ENCODE results near the gene ZNF594.

The ZNF594 gene

GRCh38 chr17:5210614-5211252 is 19.1 kb upstream of the ZNF594 start:
- POLR2A ChIA-PET (ENCODE audit: low non-redundant PET), result no interaction called here

GRCh38 chr17:5210091-5210490 is 18.4 kb upstream of the ZNF594 start:
- no peak for TF ChIP-seq CTCF (conservative IDR thresholded peaks at IDR 0.05; ENCODE audit: low read depth)
- POLR2A ChIA-PET (ENCODE audit: low non-redundant PET), result no interaction called here
- CTCF ChIA-PET, result no interaction called here
- H3K27ac ChIP-seq, result no peak overlapping the region
- no peak for DNase-seq (ENCODE audit: low spot score)

More at GRCh38 chr17:5210614-5211252, 19.1 kb upstream of the ZNF594 start:
- TF ChIP-seq CTCF (conservative IDR thresholded peaks at IDR 0.05; ENCODE audit: low read depth), result no peak
- H3K27ac ChIP-seq, result no peak overlapping the region
- CTCF ChIA-PET, result no interaction called here
- no peak for DNase-seq (ENCODE audit: low spot score)

- CTCF ChIA-PET, result no interaction called here
- TF ChIP-seq CTCF (conservative IDR thresholded peaks at IDR 0.05; ENCODE audit: low read depth), result no peak
- POLR2A ChIA-PET (ENCODE audit: low non-redundant PET), result no interaction called here
- DNase-seq (ENCODE audit: low spot score), result no peak
- no peak overlapping the region for H3K27ac ChIP-seq
Observed at GRCh38 chr17:5209396-5209795, 17.7 kb upstream of the ZNF594 start.

- ChIA-PET POLR2A (ENCODE audit: low non-redundant PET) (no interaction called here), CTCF (interaction anchor here (0.7 to 1.4 kb wide), 3 partner anchors 12 to 134 kb away, joined by 3 to 7 read pairs (median 4); no protein-coding TSS in a partner anchor)
- no peak overlapping the region for H3K27ac ChIP-seq
- no peak for DNase-seq (ENCODE audit: low spot score)
- TF ChIP-seq CTCF (conservative IDR thresholded peaks at IDR 0.05; ENCODE audit: low read depth), result no peak
Observed at GRCh38 chr17:5203908-5204294, 12.2 kb upstream of the ZNF594 start.

- ChIA-PET POLR2A (ENCODE audit: low non-redundant PET) (no interaction called here), CTCF (interaction anchor here (0.6 to 1.4 kb wide), 5 partner anchors 11 to 1848 kb away, joined by 3 to 7 read pairs (median 3); no protein-coding TSS in a partner anchor)
- TF ChIP-seq CTCF (conservative IDR thresholded peaks at IDR 0.05; ENCODE audit: low read depth), result no peak
- H3K27ac ChIP-seq, result no peak overlapping the region
- DNase-seq (ENCODE audit: low spot score), result no peak
Observed at GRCh38 chr17:5203178-5203907, 11.7 kb upstream of the ZNF594 start.

GRCh38 chr17:5201011-5201410 is 9.3 kb upstream of the ZNF594 start:
- ChIA-PET POLR2A (ENCODE audit: low non-redundant PET) (no interaction called here), CTCF (no interaction called here)
- no peak for DNase-seq (ENCODE audit: low spot score)
- TF ChIP-seq CTCF (conservative IDR thresholded peaks at IDR 0.05; ENCODE audit: low read depth), result no peak
- no peak overlapping the region for H3K27ac ChIP-seq

All from RWPE1 (cell line).